ENCODE data around the gene AQP10. TPM values are rescaled to one million over a fixed set of nuclear protein-coding genes. Genes with fewer than 3 reads are reported as not detected.

Gene AQP10
- total and polyA plus RNA-seq, 2 donors from 2014 or later: not detected

GRCh38 chr1:154342836-154343472 lies 22.1 kb downstream of the AQP10 start:
- H3K9ac ChIP-seq (ENCODE audit: low read length in 3 of 3): no peak overlapping the region
- no peaks in the 10 kb centered on the region for H3K27me3 ChIP-seq (ENCODE audit: control insufficient read depth, insufficient read depth, low read length)
- H3K36me3 ChIP-seq (ENCODE audit: control insufficient read depth in 2 of 3, insufficient read depth in 3 of 3, low read length in 3 of 3): peaks cover 2 to 28% (median 15%) of the 10 kb centered on the region in 3 donors
- no peak for FAIRE-seq
- peak in 1 of 5 donors; percentile 73 for DNase-seq
- no peak overlapping the region for H3K4me3 ChIP-seq (ENCODE audit: low read length in 3 of 3)
- intact Hi-C loops (cut with DNase I): no loop called here
- H3K9me3 ChIP-seq (ENCODE audit: control insufficient read depth in 2 of 3, insufficient read depth in 1 of 3, low read length in 3 of 3): no peaks in the 10 kb centered on the region
- no peak overlapping the region for H3K27ac ChIP-seq (ENCODE audit: low read depth in 2 of 2, low read length in 2 of 2)
- TF ChIP-seq CTCF (IDR thresholded peaks at IDR 0.05; ENCODE audit: borderline replicate concordance, extremely low read depth, insufficient read depth): no peak
- no peaks in the 10 kb centered on the region for H3K4me1 ChIP-seq (ENCODE audit: control insufficient read depth in 2 of 3, insufficient read depth in 2 of 3, low read depth in 1 of 3, low read length in 3 of 3)

- no peaks in the 10 kb centered on the region for H3K9me3 ChIP-seq (ENCODE audit: control insufficient read depth in 2 of 3, insufficient read depth in 1 of 3, low read length in 3 of 3)
- FAIRE-seq (no peak), DNase-seq (peak in 1 of 5 donors; percentile 73)
- no peak for TF ChIP-seq CTCF (IDR thresholded peaks at IDR 0.05; ENCODE audit: borderline replicate concordance, extremely low read depth, insufficient read depth)
- peaks cover 0 to 28% (median 16%) of the 10 kb centered on the region in 3 donors for H3K36me3 ChIP-seq (ENCODE audit: control insufficient read depth in 2 of 3, insufficient read depth in 3 of 3, low read length in 3 of 3)
- H3K9ac ChIP-seq (ENCODE audit: low read length in 3 of 3): no peak overlapping the region
- H3K27me3 ChIP-seq (ENCODE audit: control insufficient read depth, insufficient read depth, low read length): no peaks in the 10 kb centered on the region
- intact Hi-C loops (cut with DNase I): no loop called here
- H3K4me1 ChIP-seq (ENCODE audit: control insufficient read depth in 2 of 3, insufficient read depth in 2 of 3, low read depth in 1 of 3, low read length in 3 of 3): no peaks in the 10 kb centered on the region
- H3K4me3 ChIP-seq (ENCODE audit: low read length in 3 of 3): no peak overlapping the region
- H3K27ac ChIP-seq (ENCODE audit: low read depth in 2 of 2, low read length in 2 of 2): no peak overlapping the region
Observed at GRCh38 chr1:154344977-154345837, 24.3 kb downstream of the AQP10 start.

GRCh38 chr1:154346276-154346917 lies 25.5 kb downstream of the AQP10 start:
- H3K9me3 ChIP-seq (ENCODE audit: control insufficient read depth in 2 of 3, insufficient read depth in 1 of 3, low read length in 3 of 3): no peaks in the 10 kb centered on the region
- H3K27me3 ChIP-seq (ENCODE audit: control insufficient read depth, insufficient read depth, low read length): no peaks in the 10 kb centered on the region
- intact Hi-C loops (cut with DNase I): no loop called here
- no peaks in the 10 kb centered on the region for H3K4me1 ChIP-seq (ENCODE audit: control insufficient read depth in 2 of 3, insufficient read depth in 2 of 3, low read depth in 1 of 3, low read length in 3 of 3)
- H3K27ac ChIP-seq (ENCODE audit: low read depth in 2 of 2, low read length in 2 of 2): no peak overlapping the region
- no peak overlapping the region for H3K9ac ChIP-seq (ENCODE audit: low read length in 3 of 3)
- no peak for TF ChIP-seq CTCF (IDR thresholded peaks at IDR 0.05; ENCODE audit: borderline replicate concordance, extremely low read depth, insufficient read depth)
- peaks cover 0 to 23% (median 16%) of the 10 kb centered on the region in 3 donors for H3K36me3 ChIP-seq (ENCODE audit: control insufficient read depth in 2 of 3, insufficient read depth in 3 of 3, low read length in 3 of 3)
- DNase-seq (no peak), FAIRE-seq (no peak)
- H3K4me3 ChIP-seq (ENCODE audit: low read length in 3 of 3): no peak overlapping the region
